Calu3 (cell line): ENCODE measurements around the gene FBXO10. TPM values are rescaled to one million over a fixed set of nuclear protein-coding genes. Genes with fewer than 3 reads are reported as not detected.

Experiments
- BruUV-seq: library from RNA; stranded (reverse); fragments of 400-500 nt; replicated peaks from 2 replicates; lab custom pipeline; 2021; lab: Mats Ljungman, UMichigan
- CTCF ChIA-PET: fragments of 300-600 bp; sonication (Branson Sonifier 250); formaldehyde crosslinking; loops from one replicate; lab custom pipeline; 2022; ENCODE audit warnings: antibody characterized with exemption; lab: Charles Lee
- DNase-seq: peaks from one replicate; pipeline ENCODE4 v3.0.0; 2022
- H3K27ac Mint-ChIP-seq: one replicate; pipeline ENCODE4 v1.8.0; 2022; ENCODE audit warnings: mixed read lengths; ENCODE audit not compliant: unreplicated experiment
- H3K27me3 Mint-ChIP-seq: one replicate; pipeline ENCODE4 v1.8.0; 2022; ENCODE audit warnings: mixed read lengths; ENCODE audit not compliant: unreplicated experiment
- H3K36me3 Mint-ChIP-seq: one replicate; pipeline ENCODE4 v1.8.0; 2022; ENCODE audit warnings: mild to moderate bottlenecking, moderate library complexity, mixed read lengths; ENCODE audit not compliant: insufficient read depth, unreplicated experiment
- H3K4me1 Mint-ChIP-seq: one replicate; pipeline ENCODE4 v1.8.0; 2022; ENCODE audit warnings: mild to moderate bottlenecking, low read depth, mixed read lengths; ENCODE audit not compliant: unreplicated experiment
- H3K4me3 Mint-ChIP-seq: one replicate; pipeline ENCODE4 v1.8.0; 2022; ENCODE audit warnings: mild to moderate bottlenecking, low read depth, moderate library complexity, mixed read lengths; ENCODE audit not compliant: unreplicated experiment
- H3K9me3 Mint-ChIP-seq: one replicate; pipeline ENCODE4 v1.8.0; 2022; ENCODE audit warnings: low read depth, mixed read lengths; ENCODE audit not compliant: unreplicated experiment
- CTCF ChIP-seq: fragments of 200-600 bp; IDR thresholded peaks from one replicate; pipeline ENCODE4 v1.8.0; 2022; ENCODE audit warnings: antibody characterized with exemption; ENCODE audit not compliant: unreplicated experiment
- intact Hi-C: fragments of 100-400 bp; cut with micrococcal nuclease; formaldehyde crosslinking; loops from one replicate; pipeline ENCODE4 v1.10.0; 2022; ENCODE audit not compliant: unreplicated experiment
- total RNA-seq: library from RNA; stranded (reverse); gene quantifications from 2 replicates; pipeline ENCODE4 v1.2.3, GENCODE V29; 2022

The FBXO10 gene
- total RNA-seq, 1 experiment from 2014 or later, result 0.94 TPM

GRCh38 chr9:37551468-37551867, 24.7 kb downstream of the FBXO10 start:
- intact Hi-C loops, result no loop called here
- Mint-ChIP-seq H3K9me3 (no peaks in the 10 kb centered on the region), H3K4me3 (no peak overlapping the region), H3K36me3 (no peaks in the 10 kb centered on the region), H3K27me3 (no peaks in the 10 kb centered on the region), H3K4me1 (no peaks in the 10 kb centered on the region), H3K27ac (no peak overlapping the region)
- CTCF ChIA-PET, result no interaction called here
- BruUV-seq, result no TSS peak
- DNase-seq, result no peak
- TF ChIP-seq CTCF, result no peak

GRCh38 chr9:37550781-37551180, 25.4 kb downstream of the FBXO10 start:
- BruUV-seq, result no TSS peak
- no peaks in the 10 kb centered on the region for H3K9me3 Mint-ChIP-seq
- H3K4me3 Mint-ChIP-seq, result no peak overlapping the region
- H3K36me3 Mint-ChIP-seq, result no peaks in the 10 kb centered on the region
- DNase-seq, result no peak
- intact Hi-C loops, result no loop called here
- TF ChIP-seq CTCF, result no peak
- no peaks in the 10 kb centered on the region for H3K27me3 Mint-ChIP-seq
- no peak overlapping the region for H3K27ac Mint-ChIP-seq
- no peaks in the 10 kb centered on the region for H3K4me1 Mint-ChIP-seq
- CTCF ChIA-PET, result no interaction called here

GRCh38 chr9:37549527-37549926, 26.7 kb downstream of the FBXO10 start:
- no TSS peak for BruUV-seq
- CTCF ChIA-PET, result interaction anchor here (0.7 kb wide), 1 partner anchor 424 kb away, joined by 5 read pairs; no protein-coding TSS in a partner anchor
- no peak overlapping the region for H3K27ac Mint-ChIP-seq
- H3K36me3 Mint-ChIP-seq, result no peaks in the 10 kb centered on the region
- H3K4me3 Mint-ChIP-seq, result no peak overlapping the region
- H3K9me3 Mint-ChIP-seq, result no peaks in the 10 kb centered on the region
- no peaks in the 10 kb centered on the region for H3K4me1 Mint-ChIP-seq
- no peak for DNase-seq
- intact Hi-C loops, result no loop called here
- no peaks in the 10 kb centered on the region for H3K27me3 Mint-ChIP-seq
- no peak for TF ChIP-seq CTCF

GRCh38 chr9:37547328-37547878, 28.8 kb downstream of the FBXO10 start:
- Mint-ChIP-seq H3K27me3 (no peaks in the 10 kb centered on the region), H3K36me3 (no peaks in the 10 kb centered on the region), H3K4me3 (no peak overlapping the region), H3K27ac (no peak overlapping the region), H3K4me1 (no peaks in the 10 kb centered on the region), H3K9me3 (no peaks in the 10 kb centered on the region)
- no TSS peak for BruUV-seq
- CTCF ChIA-PET, result interaction anchor here (0.6 kb wide), 1 partner anchor 47 kb away, joined by 3 read pairs; no protein-coding TSS in a partner anchor
- intact Hi-C loops, result no loop called here
- DNase-seq, result no peak
- TF ChIP-seq CTCF, result no peak
